Smooth muscle cell of the brain vasculature (primary cell): ENCODE measurements around the gene TYMP.
"Not testable (repeated sequence)": the region's sequence is repeated elsewhere in the genome, so short reads cannot be mapped to it uniquely, and the experiment has no call there.

ENCODE experiments used
- DNase-seq: peaks from one replicate; pipeline ENCODE4 v3.0.0-alpha.2; 2012; ENCODE audit warnings: low read depth, low spot score

Gene TYMP

DNA sequence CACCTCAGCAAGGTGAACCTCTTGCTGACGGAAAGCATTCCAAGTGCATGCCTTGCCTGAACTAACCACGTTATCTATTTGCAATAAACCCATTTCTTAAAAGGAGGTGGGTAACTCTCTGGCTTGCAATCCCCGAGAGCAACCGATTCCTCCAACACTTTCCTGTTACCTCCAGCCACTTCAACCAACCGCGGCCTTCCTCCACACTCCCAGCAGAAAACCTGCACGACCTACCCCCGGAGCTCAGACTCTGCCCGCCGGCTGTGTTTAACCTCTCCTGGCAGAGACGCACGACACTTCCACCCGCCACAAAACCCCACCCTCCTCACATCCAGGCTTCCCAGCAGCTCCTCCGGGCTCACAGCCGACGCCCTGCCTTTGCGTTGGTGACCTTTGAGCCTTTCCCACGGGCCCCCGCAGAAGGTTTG, 5.1 kb downstream of the TYMP start:
- no peak for DNase-seq

DNA sequence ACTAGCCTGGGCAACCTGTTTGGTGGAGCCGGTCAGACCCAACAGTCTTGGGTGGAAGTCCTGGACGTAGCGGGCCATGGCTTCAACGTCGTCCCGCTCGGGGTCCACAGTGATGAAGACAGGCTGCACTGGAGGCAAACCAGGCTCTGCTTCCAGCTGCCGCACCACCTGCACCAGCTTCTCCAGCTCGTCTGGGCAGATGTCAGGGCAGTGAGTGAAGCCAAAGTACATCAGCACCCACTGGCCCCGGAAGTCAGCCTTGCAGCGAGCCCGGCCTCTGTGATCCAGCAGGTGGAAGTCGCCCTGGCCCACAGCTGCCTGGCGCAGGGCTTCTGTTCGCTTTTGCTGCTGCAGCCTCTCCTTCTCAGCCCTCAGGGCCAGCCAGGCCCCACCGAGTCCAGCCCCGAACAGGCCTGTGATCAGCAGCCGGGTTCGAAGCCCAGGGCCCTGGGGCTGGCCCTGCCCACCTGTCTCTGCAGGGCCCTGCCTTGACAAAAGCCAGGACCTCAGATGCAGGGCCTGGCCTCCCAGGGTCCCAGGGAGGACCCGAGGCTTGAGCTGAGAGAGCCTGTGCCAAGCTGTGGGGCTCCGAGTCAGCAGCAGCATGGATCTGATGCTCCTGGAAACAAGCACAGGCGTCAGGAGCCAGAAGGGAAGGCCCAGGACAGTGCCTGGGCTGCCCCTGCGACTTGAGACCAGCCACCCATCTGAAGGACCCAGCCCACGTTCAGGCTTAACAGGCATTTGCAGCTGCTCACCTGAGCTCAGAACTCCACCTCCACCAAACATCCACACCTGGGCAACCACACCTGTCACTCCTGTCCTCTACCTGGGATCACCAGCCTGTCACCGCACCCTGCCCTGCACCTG, 5.8 kb downstream of the TYMP start:
- no peak for DNase-seq

DNA sequence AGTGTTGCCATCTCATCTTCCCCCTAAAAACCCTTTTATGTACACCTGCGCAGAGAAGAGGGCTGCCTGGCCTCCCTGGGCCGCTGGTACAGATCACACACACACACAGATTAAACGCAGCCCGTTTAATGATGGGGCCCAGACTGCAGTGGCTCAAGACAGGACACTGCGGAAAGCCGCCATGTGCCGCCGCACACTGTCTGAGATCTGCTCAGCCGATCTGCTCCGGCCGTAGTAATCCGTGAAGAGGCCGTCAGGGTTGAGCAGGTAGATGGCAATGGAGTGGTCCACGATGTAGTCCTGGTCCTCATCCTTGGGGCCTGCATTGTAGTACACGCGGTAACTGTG, 6.4 kb downstream of the TYMP start:
- DNase-seq = no peak

DNA sequence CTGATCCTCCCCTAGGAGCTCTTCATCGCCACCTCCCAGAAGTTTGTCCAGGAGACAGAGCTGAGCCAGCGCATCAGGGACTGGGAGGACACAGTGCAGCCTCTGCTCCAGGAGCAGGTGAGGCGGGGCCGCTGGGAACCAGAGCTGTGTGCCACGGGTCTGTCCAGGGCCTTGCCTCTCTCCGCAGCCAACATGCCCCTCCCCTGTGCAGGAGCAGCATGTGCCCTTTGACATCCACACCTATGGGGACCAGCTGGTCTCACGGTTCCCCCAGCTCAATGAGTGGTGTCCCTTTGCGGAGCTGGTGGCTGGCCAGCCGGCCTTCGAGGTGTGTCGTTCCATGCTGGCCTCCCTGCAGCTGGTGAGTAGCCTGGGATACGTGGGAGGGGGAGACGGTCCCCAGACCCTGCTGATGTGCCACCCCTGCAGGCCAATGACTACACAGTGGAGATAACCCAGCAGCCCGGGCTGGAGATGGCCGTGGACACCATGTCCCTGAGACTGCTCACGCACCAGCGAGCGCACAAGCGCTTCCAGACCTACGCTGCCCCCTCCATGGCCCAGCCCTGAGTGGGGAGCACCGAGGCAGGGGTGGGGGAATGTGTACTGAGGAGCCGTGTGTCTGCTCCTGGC, 6.9 kb downstream of the TYMP start:
- no peak for DNase-seq

DNA sequence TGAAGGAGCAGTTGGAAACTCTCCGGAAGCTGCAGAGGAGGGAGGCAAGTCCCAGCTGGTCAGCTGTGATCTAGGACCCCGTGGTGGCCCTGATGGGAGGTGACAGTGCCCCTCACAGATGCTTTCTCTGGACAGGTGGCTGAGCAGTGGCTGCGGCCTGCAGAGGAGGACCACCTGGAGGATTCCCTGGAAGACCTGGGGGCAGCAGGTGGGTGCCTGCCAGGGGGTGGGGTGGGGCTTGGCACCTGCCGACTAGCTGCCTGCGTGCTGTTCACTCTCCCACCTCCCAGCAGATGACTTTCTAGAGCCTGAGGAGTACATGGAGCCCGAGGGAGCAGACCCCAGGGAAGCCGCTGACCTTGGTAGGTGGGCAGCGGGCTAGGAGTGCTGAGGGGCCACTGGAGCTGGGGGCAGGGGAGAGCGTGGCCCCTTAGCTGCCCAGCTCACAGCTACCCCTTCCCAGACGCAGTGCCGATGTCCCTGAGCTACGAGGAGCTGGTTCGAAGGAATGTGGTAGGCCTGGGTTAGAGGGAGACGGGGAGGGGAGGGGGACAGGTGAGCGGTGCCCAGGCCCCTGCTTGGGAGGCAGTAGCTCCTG, 7.5 kb downstream of the TYMP start:
- no peak for DNase-seq

DNA sequence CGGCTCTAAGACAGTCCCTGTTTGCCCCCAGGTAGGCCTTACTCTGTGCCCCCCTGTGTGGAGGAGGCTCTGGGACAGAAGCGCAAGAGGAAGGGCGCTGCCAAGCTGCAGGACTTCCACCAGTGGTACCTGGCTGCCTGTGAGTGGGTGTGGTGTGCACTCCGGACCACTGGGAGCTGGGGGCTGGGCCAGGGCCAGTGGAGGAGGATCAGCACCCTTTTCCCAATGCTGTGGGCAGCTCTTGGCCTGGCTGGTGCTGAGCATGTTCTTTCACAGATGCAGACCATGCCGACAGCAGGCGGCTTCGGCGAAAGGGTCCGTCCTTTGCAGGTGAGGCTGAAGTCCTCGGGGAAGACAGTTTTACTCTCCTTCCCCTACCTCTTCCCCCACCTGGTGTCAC, 8.1 kb downstream of the TYMP start:
- no peak for DNase-seq

DNA sequence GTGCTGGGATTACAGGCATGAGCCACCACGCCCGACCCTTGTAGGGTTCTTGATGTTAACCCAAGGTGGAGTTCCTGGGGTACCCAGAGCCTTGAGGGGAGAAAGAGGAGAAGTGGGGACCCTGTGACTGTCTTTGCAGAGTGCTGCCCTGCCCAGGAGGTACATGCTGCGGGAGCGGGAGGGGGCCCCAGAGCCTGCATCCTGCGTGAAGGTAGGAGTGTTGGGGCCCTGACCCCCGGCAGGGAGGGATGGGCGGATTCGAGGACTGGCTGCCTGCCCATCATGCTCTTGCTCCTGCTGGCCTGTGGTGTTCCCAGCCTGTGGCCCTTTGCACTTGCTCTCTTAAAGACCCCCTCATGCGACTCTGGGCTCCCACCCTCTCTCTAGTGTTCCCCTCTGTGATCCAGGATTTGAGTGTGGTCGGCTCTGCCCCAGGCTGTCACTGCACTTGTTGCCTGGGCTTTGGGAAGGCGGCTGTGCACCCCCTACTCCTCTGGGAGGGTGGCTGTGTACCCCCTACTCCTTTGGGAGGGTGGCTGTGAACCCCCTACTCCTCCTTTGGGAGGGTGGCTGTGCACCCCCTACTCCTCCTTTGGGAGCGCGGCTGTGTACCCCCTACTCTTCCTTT, 8.9 kb downstream of the TYMP start:
- no peak for DNase-seq

DNA sequence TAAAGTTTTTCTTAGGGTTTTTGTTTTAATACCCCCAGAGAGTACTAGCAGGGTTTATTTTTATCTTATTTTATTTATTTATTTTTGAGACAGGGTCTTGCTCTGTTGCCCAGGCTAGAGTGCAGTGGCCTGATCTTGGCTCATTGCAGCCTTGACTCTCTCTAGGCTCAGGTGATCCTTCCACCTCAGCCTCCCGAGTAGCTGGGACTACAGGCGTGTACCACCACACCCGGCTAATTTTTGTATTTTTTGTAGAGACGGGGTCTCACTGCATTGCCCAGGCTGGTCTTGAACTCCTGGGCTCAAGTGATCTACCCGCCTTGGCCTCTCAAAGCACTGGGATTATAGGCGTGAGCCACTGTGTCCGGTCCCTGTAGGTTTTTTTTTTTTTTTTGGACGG, 9.6 kb downstream of the TYMP start:
- DNase-seq = not testable (repeated sequence)

DNA sequence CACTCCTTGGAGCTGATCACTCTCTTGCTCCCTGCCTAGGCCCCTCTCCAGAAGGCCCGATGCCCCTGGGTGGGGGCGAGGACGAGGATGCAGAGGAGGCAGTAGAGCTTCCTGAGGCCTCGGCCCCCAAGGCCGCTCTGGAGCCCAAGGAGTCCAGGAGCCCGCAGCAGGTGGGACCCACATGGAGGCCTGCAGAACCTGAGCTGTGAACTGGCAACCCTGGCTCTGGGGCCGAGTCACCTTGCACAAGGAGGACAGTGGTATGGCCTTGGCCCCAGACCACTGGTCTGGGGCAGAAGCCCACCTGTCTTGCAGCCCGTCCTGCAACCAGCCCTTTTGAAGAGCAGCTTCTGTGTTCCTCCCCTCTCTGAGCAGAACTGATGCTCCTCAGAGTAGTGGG, 10.7 kb downstream of the TYMP start:
- no peak for DNase-seq

DNA sequence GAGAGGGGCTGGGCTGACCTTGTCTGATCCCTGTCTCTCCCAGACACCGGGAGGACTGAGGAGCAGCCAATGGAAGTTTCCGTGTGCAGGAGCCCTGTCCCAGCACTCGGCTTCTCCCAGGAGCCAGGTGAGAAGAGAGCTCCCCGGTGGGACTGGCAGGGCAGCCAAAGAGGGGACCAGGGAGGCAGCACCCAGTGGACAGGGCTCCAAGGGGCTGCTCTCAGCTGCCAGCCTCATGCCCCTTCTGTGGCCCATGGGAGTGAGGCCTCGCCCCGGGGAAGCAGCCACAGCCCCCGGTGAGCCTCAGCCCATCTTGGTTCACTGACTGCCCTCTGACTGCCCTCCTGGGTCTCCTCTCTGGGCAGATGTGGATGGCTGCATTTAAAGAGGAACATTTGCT, 11.2 kb downstream of the TYMP start:
- no peak for DNase-seq

DNA sequence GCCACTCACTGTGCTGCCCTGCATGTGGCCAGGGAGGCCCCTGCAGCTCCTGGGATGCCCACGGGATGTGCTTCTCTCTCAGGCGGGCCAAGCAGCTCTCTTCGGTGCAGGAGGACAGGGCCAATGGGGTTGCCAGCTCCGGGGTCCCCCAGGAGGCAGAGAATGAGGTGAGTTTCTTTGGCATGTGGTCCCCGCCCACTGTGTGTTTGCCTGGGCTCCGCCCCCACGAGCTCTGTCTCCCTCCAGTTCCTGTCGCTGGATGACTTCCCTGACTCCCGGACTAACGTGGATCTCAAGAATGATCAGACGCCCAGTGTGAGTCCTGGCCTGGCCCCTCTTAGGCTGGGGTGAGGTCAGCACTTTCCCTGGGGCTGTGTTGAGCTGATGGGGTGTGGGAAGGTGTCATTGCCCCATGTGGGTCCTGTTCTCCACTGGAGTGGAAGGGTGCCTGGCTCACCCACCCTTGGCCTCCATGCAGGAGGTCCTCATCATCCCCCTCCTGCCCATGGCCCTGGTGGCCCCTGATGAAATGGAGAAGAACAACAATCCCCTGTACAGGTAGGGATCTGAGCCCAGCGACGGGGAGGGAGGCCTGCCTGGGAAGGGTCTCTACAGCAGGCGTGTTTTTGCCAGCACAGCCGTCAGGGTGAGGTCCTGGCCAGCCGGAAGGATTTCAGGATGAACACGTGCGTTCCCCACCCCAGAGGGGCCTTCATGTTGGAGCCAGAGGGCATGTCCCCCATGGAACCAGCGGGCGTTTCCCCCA, 12.1 kb downstream of the TYMP start:
- DNase-seq = no peak

DNA sequence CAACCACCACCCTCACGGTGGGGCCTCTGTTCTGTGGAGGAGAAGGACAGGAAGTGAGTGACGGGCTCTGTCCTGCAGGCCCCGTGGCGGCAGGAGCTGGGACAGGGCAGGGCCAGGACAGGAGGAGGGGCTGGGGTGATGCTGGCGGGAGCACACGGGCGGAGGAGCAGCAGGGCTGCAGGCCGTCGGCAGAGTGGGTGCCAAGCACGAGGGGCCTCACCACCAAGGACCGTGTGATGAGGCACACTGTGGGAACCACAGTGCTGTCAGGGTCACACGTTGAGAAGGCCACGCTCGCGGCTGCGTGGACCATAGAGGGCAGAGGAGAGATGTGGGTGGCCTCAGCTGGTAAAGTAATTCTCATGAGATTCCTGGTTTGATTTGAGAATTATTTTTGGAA, 12.9 kb downstream of the TYMP start:
- no peak for DNase-seq

DNA sequence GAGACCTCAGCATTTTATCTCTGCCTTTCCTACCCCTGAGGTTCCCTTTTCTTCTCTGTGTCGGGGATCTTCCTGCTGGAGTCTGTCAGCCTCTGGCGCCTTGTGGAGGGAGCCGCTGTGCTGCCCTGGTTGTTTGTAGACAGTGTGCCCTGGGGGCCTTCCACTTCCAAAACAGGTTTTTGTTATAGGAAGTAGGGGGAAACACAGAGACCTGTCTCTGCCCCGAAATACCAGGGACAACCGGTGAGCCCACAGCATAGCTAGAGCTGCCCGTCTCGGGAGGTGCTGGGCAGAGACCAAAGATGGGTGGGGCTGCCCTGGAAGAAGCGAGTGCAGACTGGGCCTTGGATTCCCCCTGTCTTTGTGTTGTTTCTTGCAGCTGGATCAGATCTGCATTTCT, 13.7 kb downstream of the TYMP start:
- DNase-seq = no peak

DNA sequence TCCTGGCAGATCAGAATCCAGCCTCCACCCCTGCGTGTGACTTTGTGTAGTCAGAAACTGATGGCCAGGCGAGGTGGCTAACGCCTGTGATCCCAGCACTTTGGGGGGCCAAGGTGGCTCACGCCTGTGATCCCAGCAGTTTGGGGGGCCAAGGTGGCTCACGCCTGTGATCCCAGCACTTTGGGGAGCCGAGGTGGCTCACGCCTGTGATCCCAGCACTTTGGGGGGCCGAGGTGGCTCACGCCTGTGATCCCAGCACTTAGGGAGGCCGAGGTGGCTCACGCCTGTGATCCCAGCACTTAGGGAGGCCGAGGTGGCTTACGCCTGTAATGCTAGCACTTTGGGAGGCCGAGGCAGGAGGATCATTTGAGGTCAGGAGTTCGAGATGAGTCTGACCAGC, 16.6 kb downstream of the TYMP start:
- DNase-seq = no peak

DNA sequence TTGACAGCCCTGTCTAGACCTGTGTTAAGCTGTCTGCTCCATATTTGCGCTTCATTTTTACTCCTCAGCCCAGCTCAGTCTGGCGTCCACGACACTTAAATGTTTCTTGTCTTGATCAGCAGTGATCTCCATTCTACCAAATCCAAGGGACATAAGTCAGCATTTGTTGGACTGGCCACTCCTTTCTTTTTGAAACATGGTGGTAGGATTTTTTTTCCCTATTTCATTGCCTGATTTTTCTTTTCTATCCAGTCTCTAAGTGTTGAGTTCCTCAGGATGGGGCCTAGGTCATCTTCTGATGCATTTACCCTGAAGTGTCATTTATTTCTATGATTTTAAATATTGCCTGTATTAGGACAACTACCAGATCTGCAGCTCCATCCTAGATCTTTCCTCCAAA, 20.9 kb downstream of the TYMP start:
- DNase-seq = no peak

DNA sequence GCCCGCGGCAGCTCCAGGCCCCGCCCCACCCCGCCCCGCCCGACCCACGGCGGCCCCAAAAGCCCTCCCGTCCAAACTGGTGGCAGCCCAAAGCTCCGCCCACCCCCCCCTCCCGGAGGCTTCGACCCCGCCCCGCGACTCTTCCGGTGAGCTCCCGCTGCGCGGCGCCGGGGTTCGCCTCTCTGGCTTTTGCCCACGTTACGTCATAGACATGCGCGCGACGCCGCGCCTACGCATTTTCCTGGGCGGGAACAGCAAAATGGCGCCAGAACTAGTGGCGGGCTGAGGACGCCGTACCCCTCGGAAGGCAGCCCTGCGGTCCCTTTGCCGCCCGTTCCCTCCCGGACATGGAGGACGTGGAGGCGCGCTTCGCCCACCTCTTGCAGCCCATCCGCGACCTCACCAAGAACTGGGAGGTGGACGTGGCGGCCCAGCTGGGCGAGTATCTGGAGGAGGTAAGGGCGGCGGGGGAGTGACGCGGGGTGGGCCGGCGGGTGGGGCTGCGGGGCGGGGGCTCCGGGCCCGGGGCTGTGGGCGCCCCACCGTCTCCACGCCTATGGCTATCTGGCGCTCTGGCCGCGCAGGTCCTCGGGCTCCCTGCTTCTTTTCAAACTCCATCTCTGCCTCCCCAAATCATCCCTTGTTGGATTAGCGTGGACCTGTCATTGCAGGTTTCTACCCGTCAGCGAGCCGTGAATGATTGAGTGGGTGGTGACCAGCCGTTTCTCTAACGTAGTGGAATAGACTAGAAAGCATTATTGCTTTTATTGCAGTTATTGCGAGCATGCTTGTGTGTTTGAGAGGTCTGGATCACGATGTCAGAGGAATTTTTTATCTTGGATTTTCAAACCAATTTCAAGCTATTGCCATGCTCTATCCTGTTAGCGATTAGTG, 21.6 kb downstream of the TYMP start, which contains the start of gene NCAPH2:
Gene NCAPH2, plus strand, starts transcription at position 234 of the 894 bp plus-strand sequence. Its CDS starts 114 bp downstream, at position 348.
- DNase-seq = peak; percentile 94

DNA sequence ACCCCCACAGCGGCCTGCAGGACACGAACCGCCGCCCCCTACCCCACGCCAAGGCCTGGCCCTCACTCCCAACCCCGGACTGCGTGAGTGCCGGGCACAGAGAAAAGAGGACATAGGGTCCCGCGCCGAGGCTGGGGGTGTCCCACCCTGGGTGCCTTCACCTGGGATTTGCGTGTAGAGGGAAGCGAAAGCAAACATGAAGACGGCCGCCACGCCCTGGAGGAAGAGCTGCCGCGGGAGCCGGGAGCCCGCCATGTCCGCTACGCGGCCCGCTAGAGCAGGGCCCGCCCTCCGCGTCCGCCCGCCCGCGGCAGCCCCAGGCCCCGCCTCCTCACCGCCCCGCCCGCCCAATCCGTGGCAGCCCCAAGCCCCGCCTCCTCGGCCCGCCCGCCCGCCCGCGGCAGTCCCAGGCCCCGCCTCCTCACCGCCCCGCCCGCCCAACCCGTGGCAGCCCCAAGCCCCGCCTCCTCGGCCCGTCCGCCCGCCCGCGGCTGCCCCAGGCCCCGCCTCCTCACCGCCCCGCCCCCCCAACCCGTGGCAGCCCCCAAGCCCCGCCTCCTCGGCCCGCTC, 22.3 kb downstream of the TYMP start, which contains the start of gene LMF2:
Gene LMF2, minus strand, starts transcription at position 282 of the 570 bp plus-strand sequence. Its CDS starts 27 bp downstream, at position 255.
- DNase-seq = no peak

DNA sequence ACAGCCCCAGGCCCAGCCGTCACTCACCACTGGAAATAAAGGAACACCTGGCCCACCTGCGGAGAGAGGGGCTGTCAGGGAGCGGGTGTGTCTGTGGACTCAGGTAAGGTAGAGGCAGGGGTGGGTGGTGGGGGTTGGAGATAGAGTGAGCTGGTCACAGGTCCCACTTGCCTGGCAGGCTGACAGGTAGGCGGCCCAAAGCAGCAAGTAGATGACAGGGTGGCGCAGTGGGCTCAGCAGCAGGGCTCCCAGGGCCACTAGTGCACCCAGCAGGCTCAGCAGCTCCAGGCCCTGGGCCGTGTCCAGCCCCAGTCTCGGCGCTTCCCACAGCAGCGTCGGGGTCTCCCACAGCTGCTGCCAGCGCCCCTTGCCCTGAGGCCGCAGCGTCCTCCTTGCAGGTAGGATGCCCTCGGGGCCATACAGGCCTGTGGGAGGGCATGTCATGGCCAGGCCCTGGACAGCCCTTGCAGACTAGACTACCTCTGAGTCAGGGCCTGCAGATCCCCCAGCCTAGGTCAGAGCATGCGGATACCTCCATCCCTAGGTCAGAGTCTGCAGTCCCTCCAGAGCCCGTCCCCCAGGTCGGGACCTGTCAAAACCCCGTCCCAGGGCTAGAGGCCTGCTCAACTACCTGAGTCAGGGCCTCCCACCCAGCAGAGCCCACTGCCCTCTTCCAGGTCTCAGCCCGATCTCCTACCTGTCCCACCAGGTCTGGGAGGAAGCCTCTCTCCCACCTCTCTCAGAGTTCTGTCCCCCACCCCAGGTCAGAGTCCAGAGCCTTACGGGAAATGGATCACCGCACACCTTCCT, 23.0 kb downstream of the TYMP start:
- DNase-seq = no peak
